ENCODE measurements around the gene RHOT2. TPM values are rescaled to one million over a fixed set of nuclear protein-coding genes. Genes with fewer than 3 reads are reported as not detected.

Gene RHOT2
- polyA plus RNA-seq, 1 donor (not counting 4 experiments of a cell fraction or from before 2014, with no cell fraction given), result 58.7 TPM

- H3K9me1 ChIP-seq (ENCODE audit: control insufficient read depth, extremely low read depth, insufficient read depth, low read length), result no peaks in the 10 kb centered on the region
- no peak for DNase-seq (ENCODE audit: low read depth, low spot score)
- peaks cover 2% of the 10 kb centered on the region for H4K20me1 ChIP-seq (ENCODE audit: control insufficient read depth, extremely low read depth, insufficient read depth, low read length)
- H3K4me2 ChIP-seq (ENCODE audit: control insufficient read depth, extremely low read depth, insufficient read depth, low read depth, low read length), result no peak overlapping the region
- TF ChIP-seq EZH2 (IDR thresholded peaks at IDR 0.05; ENCODE audit: low read length) (no peak), CTCF (optimal IDR thresholded peaks at IDR 0.05 in 1 of 3, IDR thresholded peaks at IDR 0.05 in 1 of 3, conservative IDR thresholded peaks at IDR 0.05 in 1 of 3; ENCODE audit: extremely low read depth in 1 of 3, insufficient read depth in 2 of 3, low read length in 3 of 3) (no peak)
- FAIRE-seq, result no peak
- H3K9ac ChIP-seq (ENCODE audit: control insufficient read depth, extremely low read depth, insufficient read depth, low read length), result no peak overlapping the region
- dilution Hi-C loops (cut with MboI; ENCODE audit: extremely low pct_ligation_motif_present, low sequenced_read_pairs), result no loop called here
- H3K4me1 ChIP-seq (ENCODE audit: control insufficient read depth, extremely low read depth, insufficient read depth, low read length), result peaks cover 12% of the 10 kb centered on the region
- no peak overlapping the region for H3K27ac ChIP-seq (ENCODE audit: control insufficient read depth, insufficient read depth, low read length)
- H3K27me3 ChIP-seq (ENCODE audit: control insufficient read depth, extremely low read depth, insufficient read depth, low read length), result peaks cover 57% of the 10 kb centered on the region
- H3K9me3 ChIP-seq (ENCODE audit: control insufficient read depth, low read depth, low read length), result no peaks in the 10 kb centered on the region
- H2AFZ ChIP-seq (ENCODE audit: control insufficient read depth, low read length), result no peak overlapping the region
- no peaks in the 10 kb centered on the region for H3K79me2 ChIP-seq (ENCODE audit: control insufficient read depth, insufficient read depth, low read length)
- no peak overlapping the region for H3K4me3 ChIP-seq (ENCODE audit: control insufficient read depth in 2 of 3, extremely low read depth in 1 of 3, insufficient read depth in 2 of 3, low read depth in 1 of 3, low read length in 3 of 3)
- H3K36me3 ChIP-seq (ENCODE audit: control insufficient read depth in 2 of 2, extremely low read depth in 1 of 2, insufficient read depth in 2 of 2, low read length in 2 of 2), result no peaks in the 10 kb centered on the region
These were observed 42.7 kb downstream of the RHOT2 start for GRCh38 chr16:710500-711075.

- dilution Hi-C loops (cut with MboI; ENCODE audit: extremely low pct_ligation_motif_present, low sequenced_read_pairs), result no loop called here
- H3K36me3 ChIP-seq (ENCODE audit: control insufficient read depth in 2 of 2, extremely low read depth in 1 of 2, insufficient read depth in 2 of 2, low read length in 2 of 2), result no peaks in the 10 kb centered on the region
- H3K79me2 ChIP-seq (ENCODE audit: control insufficient read depth, insufficient read depth, low read length), result peaks cover under 1% of the 10 kb centered on the region
- H4K20me1 ChIP-seq (ENCODE audit: control insufficient read depth, extremely low read depth, insufficient read depth, low read length), result peaks cover 2% of the 10 kb centered on the region
- no peak overlapping the region for H3K27ac ChIP-seq (ENCODE audit: control insufficient read depth, insufficient read depth, low read length)
- no peak for FAIRE-seq
- no peak overlapping the region for H3K4me3 ChIP-seq (ENCODE audit: control insufficient read depth in 2 of 3, extremely low read depth in 1 of 3, insufficient read depth in 2 of 3, low read depth in 1 of 3, low read length in 3 of 3)
- TF ChIP-seq CTCF (optimal IDR thresholded peaks at IDR 0.05 in 1 of 3, IDR thresholded peaks at IDR 0.05 in 1 of 3, conservative IDR thresholded peaks at IDR 0.05 in 1 of 3; ENCODE audit: extremely low read depth in 1 of 3, insufficient read depth in 2 of 3, low read length in 3 of 3) (no peak), EZH2 (IDR thresholded peaks at IDR 0.05; ENCODE audit: low read length) (no peak)
- H3K4me2 ChIP-seq (ENCODE audit: control insufficient read depth, extremely low read depth, insufficient read depth, low read depth, low read length), result no peak overlapping the region
- no peaks in the 10 kb centered on the region for H3K9me1 ChIP-seq (ENCODE audit: control insufficient read depth, extremely low read depth, insufficient read depth, low read length)
- H3K4me1 ChIP-seq (ENCODE audit: control insufficient read depth, extremely low read depth, insufficient read depth, low read length), result peaks cover 16% of the 10 kb centered on the region
- H3K27me3 ChIP-seq (ENCODE audit: control insufficient read depth, extremely low read depth, insufficient read depth, low read length), result peaks cover 55% of the 10 kb centered on the region
- no peaks in the 10 kb centered on the region for H3K9me3 ChIP-seq (ENCODE audit: control insufficient read depth, low read depth, low read length)
- DNase-seq (ENCODE audit: low read depth, low spot score), result no peak
- H3K9ac ChIP-seq (ENCODE audit: control insufficient read depth, extremely low read depth, insufficient read depth, low read length), result no peak overlapping the region
- no peak overlapping the region for H2AFZ ChIP-seq (ENCODE audit: control insufficient read depth, low read length)
These were observed 43.2 kb downstream of the RHOT2 start for GRCh38 chr16:711084-711483.

All from keratinocyte (primary cell).